GM19193 (cell line): ENCODE measurements around the gene ARL15.

Experiments used
- POLR2A ChIP-seq: IDR thresholded peaks from 4 replicates; pipeline ENCODE4 v1.6.1; 2011; ENCODE audit not compliant: insufficient read depth, insufficient read length; ENCODE audit errors: extremely low read depth

The ARL15 gene

DNA sequence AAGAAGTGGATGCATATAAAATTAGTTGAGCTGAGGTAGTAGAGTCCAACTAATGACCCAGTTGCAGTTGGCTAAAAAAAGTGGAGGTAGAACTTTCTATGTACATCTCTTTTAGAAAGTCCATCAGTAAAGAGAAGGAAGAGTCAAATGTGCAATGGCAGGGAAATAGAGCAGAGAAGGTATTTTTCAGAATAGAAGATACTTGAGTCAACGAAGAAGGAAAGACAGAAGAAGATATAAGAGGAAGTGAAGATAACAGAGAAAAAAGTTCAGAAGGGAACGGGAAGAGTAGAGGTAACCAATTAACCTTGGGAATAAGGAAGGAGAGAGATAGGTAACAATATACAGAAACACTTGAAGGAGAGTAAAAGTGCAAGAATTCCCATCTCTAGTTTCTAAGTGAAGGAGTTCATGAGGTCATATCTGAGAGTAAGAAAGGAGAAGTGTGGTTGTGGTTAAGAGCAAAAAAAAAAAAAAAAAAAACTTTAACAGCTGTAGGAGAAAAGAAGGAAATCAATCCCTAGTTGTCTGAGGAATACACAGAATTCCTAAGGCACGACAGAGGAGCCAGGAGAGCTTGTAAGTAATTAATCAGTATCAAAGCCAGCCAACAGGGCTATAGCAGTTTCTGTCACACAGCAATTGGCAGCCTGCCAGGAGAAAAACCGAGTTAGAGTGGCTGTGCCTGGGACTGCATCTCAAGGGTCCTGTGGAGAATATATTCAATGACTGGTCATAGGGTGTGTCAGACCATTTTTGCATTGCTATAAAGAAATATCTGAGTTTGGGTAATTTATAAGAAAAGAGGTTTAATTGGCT is 61.0 kb downstream of the ARL15 start:
- no peak for TF ChIP-seq POLR2A

DNA sequence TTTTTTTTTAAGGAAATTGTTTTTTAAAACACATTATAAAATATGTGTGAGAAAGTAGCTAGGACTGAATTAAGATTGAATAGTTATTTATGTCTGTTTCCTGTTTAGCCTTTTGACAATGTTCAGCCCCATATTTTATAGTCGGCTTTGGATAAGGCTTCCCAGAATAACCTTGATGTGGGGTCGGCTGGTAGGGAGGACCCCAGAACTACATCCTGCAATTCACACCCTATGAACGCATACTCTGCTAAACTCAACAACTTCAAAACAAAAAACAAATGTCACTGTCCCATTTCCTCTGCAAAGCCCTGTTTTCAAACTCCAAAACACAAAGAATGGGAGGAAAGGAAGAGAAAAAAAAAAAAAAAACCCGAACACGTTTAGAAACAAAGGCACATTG is 63.1 kb downstream of the ARL15 start:
- no peak for TF ChIP-seq POLR2A

DNA sequence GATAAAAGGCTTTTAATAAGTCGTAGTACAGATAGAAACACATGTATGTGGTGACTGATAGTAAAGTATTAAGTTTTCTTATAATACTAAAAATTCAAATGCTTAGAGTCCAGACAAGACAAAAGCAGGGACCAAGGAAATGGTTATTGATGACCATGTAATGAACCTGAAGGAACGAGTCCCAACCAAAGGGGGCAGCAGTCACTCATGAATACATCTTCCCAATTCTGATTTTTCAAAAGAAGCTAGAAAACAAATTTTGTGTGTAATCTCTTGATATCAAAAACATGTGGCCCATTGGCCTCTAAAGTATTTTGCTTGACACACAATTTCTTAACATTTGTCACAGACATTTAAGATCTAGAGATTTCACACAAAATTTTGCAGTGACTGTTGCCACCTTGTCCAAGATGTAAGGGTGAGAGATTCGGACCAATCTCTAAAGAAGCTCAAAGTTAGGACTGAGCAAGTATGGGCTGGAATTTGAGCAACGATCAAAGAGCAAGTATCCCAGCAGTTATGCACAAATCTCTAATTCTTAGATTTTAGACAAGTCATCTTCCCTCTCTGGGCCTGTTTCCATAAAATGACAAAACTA is 66.8 kb downstream of the ARL15 start:
- TF ChIP-seq POLR2A = no peak

DNA sequence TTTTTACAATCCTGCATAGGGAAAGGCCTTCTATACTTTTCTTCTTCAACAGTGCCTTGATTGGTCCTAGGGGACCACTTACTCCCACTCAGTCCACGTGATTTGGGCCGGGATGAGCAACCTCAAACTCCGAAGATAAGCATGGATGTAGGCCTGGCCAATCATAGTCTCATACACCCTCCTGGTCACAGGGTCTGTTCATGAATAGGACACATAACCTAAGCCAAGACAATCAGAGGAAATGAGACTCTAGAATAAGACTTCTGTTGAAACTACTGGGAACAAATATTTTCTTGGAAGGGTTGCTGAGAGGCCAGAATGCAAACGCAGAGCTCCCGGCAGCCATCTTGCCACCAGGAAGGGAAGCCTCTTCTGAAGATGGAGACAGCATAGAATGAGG is 68.1 kb downstream of the ARL15 start:
- TF ChIP-seq POLR2A = no peak

DNA sequence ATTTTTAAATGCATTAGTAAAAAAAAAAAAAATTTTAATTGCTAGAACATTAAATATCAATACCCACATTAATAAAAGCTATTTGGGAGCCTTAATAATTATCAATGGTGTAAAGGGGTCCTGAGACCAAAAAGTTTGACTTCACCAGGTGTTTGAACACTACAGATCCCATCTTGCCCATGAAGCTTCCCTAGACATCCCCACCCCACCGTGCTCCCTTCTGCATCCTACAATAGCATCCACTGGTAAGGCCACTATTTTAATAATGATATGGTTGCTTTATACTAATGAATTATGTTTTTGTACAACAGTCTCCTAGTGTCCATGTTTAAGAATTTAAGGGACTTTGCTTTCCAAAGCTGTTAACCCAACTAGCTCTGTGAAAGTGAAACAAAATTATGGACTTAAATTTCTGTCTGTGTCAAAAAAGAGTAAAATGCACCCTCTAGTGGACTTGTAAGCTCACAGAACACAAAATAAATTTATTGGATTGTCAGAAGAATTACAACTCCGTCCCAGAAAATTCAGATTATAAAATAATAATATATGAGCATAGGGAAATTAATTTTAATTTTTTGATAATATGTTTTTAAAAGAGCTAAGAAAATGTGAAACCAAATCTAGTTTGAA is 76.0 kb downstream of the ARL15 start:
- TF ChIP-seq POLR2A = no peak

DNA sequence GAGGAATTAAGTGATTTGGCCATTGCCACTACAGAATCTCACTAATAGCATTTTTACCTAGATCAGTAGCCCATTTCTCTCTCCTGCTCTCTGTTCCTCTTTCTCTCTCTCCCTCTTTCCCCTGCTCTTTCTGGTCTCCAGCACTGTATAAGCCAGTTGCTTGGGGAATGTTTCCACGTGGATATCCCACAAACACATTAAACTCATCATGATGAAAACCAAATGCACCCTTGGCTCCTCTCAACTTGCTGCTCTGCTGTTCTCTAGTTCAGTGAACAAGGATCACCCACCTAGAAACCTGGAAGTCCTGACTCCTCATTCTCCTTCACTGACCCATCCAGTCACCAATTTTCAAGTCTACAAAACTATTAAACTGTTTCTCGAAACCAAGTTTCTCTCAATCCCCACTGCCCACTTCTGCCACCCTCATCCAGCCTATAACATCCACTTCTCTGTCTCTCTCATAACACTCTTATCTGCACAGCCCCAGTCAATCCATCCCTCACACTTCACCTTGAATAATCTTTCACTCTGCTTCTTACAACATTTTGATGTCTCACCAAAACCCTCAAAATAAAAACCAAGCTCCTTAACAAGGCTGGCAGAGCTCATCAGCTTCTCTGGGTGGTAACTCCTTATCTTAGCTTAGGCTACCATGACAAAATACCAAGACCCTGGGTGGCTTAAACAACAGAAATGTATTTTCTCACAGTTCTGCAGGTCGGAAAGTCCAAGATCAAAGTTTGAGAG is 79.3 kb downstream of the ARL15 start:
- no peak for TF ChIP-seq POLR2A

DNA sequence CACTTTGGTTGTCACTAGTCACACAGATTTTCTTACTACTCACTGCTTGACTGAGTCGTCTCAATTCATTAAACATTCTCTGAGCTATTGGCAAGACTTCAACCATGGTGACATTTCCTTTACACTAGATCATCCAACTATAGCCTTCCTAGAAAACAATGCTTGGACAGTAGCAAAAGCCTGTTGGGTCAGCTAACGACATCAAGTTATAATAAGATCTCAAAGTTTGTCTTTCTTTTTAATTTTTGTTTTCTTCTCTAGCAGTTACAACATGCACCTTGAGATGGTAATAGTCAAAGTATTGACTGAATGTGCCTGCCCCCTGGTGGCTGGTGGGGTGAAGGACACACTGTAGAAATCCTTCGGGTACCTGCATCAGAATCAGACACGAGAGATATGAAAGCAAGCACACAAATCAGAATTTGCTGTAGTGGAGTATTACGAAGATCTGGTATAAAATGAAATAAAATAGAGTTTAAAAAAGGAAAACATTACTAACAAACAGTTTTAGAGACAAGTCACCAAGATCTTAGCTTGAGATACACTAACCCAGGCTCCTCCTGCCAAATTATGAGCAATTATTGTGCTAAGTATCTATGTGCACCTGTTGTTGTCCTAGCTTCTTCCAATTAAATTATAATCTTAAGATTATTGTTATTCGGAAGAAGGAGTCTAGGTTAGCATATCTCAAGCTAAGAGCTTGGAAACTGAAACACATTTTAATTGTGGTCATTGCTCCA is 81.2 kb downstream of the ARL15 start:
- no peak for TF ChIP-seq POLR2A

DNA sequence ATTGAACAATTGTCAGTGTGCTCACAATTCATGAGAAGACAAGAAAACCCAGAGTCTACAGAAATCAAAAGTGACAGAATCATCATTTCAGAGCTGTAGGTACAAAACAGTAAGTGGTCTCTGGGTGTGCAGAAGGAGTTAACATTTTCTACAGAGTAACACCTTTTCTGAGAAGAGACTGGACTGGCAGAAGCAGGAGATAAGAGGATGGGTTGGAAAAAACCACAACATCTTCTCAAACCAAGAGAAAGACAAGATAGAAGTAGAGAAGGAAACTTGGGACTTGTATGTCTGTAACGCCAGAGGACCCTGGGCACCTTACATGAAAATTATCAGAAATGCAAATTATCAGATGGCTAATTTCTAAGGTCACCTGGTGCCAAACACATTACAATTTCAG is 82.6 kb downstream of the ARL15 start:
- no peak for TF ChIP-seq POLR2A

DNA sequence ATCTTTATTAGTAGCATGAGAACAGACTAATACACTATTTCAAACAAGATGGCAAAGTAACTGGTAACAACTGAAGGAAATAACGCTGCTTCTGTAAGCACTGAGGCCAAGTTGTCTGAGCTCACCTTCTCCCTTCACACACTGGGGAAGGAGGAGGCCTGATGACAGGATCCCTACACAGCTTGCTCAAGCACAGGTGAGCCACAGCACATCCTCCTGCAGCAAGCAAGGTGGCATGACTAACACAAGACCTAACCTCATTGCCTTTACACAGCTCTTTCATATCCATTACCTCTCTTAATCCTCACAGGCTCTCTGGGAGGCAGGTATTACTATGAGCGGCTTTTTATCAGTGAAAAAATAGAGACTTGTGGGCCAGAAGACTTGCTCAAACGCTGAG is 83.3 kb downstream of the ARL15 start:
- TF ChIP-seq POLR2A = no peak

DNA sequence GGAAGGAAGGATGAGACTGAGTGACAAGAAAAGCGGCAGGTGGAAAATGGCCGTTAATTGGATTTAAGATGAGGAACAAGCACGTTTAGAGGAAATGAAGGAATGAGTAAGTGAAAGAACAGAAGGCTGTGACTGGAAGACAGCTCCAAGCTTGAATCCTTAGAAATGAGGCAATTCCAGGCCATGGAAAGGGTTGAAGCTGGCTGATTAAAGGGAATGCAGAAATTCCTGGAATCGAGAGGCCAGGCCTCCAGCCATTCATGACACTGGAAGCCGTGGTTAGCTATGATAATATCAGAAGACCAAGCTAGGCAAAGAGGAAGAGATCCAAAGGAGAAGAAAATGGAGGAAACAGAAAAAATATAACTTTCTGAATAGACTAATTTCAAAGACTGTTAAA is 84.2 kb downstream of the ARL15 start:
- TF ChIP-seq POLR2A = no peak

DNA sequence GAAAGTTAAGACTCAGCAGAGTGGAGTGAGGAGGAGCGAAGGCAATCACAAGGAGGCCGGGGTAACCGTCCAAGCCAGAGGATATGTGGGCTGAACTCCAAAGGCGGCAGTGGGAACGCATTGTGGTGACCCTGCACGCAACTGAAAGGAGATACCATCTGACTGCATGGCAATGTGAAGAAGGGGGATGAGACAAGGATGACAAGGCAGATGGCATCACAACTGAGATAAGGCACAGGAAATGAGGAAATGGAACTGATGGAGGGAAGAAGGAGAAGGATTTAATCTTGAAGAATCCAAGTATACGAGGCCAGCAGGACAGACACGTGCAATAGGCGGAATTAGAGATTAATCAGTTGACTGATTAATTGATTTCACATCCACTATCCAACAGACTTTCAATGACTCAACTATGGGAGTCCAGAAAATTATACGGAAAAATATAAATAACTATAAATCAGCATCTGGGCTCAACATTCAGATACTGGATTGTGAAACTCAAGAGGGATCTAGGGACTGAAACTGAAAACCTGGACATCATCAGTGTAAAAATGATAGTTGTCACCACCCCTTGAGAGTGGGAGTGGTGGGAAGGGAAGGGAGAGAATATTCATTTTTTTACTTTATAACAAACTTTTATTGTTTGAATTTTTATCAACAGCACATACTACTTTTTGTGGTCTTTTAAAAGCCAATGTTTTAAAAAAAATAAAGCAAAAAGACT is 86.1 kb downstream of the ARL15 start:
- no peak for TF ChIP-seq POLR2A

DNA sequence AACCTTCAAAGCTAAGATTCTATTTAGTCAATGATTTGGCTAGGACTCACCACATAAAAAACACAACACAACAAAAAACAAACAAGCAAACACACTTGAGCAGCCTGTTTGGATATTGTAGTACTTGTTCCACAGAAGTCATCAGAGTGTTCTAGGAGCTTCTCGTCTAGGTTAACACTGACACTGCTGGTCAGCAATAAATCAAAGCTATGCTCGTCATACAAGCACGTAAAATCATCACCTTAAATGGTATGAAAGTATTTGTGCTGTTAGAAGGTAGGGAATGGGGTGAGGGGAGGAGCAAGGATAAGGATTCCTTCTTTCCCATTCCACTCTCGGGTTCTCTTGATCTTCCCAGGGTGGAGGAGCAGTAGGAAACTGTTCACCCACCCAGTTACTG is 88.0 kb downstream of the ARL15 start:
- no peak for TF ChIP-seq POLR2A

DNA sequence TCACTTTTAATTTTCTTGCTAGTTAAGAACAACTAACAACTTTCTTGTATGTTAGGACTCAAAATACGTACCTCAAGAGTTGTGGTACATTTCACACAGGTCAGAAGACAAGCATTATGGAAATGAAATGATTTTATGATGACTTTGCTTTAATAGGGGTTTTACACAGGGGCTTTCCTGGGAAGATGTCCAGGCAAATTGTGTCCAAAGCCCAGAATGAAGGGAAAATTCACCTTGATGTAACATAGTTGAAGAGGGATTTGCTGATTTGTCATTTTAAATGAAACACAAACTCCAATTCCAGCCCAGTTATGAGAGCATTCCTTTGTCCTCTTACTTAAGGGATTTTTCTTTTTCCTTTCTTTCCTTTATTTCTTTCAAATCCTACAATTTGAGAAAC is 89.2 kb downstream of the ARL15 start:
- TF ChIP-seq POLR2A = no peak
